Cardiac fibroblast (primary cell): ENCODE measurements around the gene CADM2.

Experiments
- DNase-seq, 2 donors: peaks; one replicate each; pipeline versions ENCODE4 v3.0.0 to v3.0.0-alpha.2; 2010; ENCODE audit warnings: low read depth in 2 of 2
- H3K4me3 ChIP-seq, 2 donors: replicated peaks in 1 of 2; 1 replicate in 1 of 2; 2 replicates in 1 of 2; pipeline ENCODE4 v1.5.1; 2011; ENCODE audit warnings: low read depth in 2 of 2, low read length in 2 of 2, mild to moderate bottlenecking in 2 of 2, moderate library complexity in 1 of 2
- TF ChIP-seq, protein P1 (sequence below): IDR thresholded peaks from one replicate; pipeline ENCODE4 v1.5.1; 2011; ENCODE audit warnings: low read depth, mild to moderate bottlenecking, low read length, inconsistent platforms

CADM2 gene

DNA sequence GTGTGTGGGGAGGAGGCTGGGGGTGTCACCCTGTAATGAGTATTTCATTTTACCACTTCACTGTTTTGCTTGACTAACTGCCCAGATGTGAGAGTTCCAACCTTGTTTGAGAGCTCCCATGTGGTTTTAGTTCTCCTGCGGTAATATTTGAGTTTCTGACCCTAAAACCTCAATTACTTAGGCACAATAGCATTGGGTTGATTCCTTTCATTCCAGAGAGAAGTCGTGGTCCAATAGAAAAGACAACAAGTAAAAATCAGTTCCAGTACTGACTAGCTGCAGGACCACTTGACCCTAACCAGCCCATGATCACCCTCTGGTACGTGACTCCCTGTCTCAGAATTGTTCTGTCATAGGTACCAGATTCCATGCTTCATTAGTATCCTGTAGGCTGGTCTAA is 630.4 kb downstream of the CADM2 start:
- DNase-seq: peak in 1 of 2 donors; percentile 75
- TF ChIP-seq, protein P1, sequence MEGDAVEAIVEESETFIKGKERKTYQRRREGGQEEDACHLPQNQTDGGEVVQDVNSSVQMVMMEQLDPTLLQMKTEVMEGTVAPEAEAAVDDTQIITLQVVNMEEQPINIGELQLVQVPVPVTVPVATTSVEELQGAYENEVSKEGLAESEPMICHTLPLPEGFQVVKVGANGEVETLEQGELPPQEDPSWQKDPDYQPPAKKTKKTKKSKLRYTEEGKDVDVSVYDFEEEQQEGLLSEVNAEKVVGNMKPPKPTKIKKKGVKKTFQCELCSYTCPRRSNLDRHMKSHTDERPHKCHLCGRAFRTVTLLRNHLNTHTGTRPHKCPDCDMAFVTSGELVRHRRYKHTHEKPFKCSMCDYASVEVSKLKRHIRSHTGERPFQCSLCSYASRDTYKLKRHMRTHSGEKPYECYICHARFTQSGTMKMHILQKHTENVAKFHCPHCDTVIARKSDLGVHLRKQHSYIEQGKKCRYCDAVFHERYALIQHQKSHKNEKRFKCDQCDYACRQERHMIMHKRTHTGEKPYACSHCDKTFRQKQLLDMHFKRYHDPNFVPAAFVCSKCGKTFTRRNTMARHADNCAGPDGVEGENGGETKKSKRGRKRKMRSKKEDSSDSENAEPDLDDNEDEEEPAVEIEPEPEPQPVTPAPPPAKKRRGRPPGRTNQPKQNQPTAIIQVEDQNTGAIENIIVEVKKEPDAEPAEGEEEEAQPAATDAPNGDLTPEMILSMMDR: no peak

DNA sequence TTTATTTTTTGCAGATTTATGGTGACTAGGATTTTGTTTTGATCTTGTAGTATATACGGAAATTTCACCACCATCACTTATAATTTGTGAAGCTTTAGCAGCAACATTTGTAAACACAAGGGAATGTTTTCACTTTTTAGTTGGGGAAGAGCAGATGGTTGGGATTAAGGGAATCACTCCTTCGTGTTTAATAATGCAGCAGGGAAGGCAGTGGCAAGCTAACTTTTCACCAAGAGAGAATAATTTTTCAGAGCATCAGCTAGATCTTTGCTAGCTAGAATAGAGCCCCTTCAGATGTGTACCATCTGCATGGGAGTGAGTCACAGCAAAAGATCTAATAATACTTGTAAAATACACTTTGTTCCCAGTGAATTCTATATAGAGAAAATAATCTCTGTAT is 632.7 kb downstream of the CADM2 start:
- TF ChIP-seq, protein P1: no peak
- no peak overlapping the region for H3K4me3 ChIP-seq
- DNase-seq: no peak

More for the DNA sequence above, 630.4 kb downstream of the CADM2 start:
- no peak overlapping the region for H3K4me3 ChIP-seq

DNA sequence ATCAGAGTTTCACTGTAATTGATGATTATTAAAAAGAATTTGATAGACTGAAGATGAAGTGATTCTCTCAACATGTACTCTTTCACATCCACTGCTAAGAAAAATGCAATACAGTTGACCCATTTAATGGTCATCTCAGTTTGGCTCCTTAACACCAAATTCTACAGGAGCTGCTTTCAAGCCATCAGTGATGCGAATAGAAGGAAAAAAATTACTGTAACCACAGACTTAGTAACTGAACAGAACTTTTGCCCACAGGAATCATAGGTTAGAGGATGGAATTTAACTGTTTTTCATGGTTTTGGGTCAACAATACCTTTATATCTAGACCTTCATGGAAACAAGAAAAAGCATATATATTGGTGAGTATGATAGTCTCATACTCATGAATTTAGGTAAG is 633.5 kb downstream of the CADM2 start:
- H3K4me3 ChIP-seq: no peak overlapping the region
- no peak for DNase-seq
- TF ChIP-seq, protein P1: no peak

GRCh38 chr3:85594676-85595075 is 635.9 kb downstream of the CADM2 start:
- no peak overlapping the region for H3K4me3 ChIP-seq
- TF ChIP-seq, protein P1: no peak
- no peak for DNase-seq

DNA sequence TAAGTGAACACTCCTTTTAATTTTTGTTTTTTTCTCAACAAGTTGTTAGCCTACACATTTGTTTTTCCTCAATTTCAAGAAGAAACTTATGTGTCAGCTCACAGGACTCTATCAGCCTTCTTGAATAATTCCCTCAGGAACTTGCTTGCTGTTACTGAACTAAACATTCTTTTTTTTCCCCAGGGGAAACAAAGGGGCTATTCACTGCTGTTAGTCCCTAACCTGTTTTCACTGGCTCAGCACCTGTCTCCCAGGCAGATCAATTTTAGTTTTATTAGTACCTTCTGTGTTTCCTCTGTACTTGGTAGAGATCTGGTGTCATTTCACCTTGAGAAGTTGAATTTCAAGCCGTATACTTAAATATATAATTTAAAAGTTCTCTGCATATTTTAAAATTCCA is 644.6 kb downstream of the CADM2 start:
- DNase-seq: no peak
- TF ChIP-seq, protein P1: no peak
- H3K4me3 ChIP-seq: no peak overlapping the region

GRCh38 chr3:85604641-85605040 is 645.9 kb downstream of the CADM2 start:
- DNase-seq: no peak
- H3K4me3 ChIP-seq: no peak overlapping the region
- TF ChIP-seq, protein P1: no peak

- no peak for DNase-seq
- no peak overlapping the region for H3K4me3 ChIP-seq
- TF ChIP-seq, protein P1: no peak
Measured at GRCh38 chr3:85605066-85605465, 646.3 kb downstream of the CADM2 start.
